B cell (primary cell): ENCODE data around the gene ADRM1. TPM values are rescaled to one million over a fixed set of nuclear protein-coding genes. Genes with fewer than 3 reads are reported as not detected.

Source experiments
- ATAC-seq: fragments of 200-7000 bp; cut with Tn5 transposase; one replicate; pipeline ENCODE4 v1.10.0; 2021; ENCODE audit warnings: low read depth, mild to moderate bottlenecking, moderate number of reproducible peaks, moderate library complexity
- CTCF ChIA-PET: fragments of 350-600 bp; sonication (Branson Sonifier 250); formaldehyde crosslinking; loops from one replicate; lab custom pipeline; 2021; ENCODE audit warnings: antibody characterized with exemption, inconsistent platforms; lab: Charles Lee
- POLR2A ChIA-PET: fragments of 350-600 bp; sonication (Branson Sonifier 250); formaldehyde crosslinking; loops from one replicate; lab custom pipeline; 2021; ENCODE audit warnings: antibody characterized with exemption; lab: Charles Lee
- DNase-seq: peaks from one replicate; pipeline ENCODE4 v3.0.0; 2013
- H2AFZ ChIP-seq: 2 replicates; pipeline ENCODE4 v1.6.1; 2012; ENCODE audit warnings: mild to moderate bottlenecking, low read depth, low read length; ENCODE audit not compliant: insufficient read depth, poor library complexity, severe bottlenecking
- H3K27ac ChIP-seq, 2 donors: 1 replicate in 1 of 2; 2 replicates in 1 of 2; pipeline ENCODE4 v1.5.1; 2012 to 2013; ENCODE audit warnings: low read length in 2 of 2, mild to moderate bottlenecking in 2 of 2, moderate library complexity in 1 of 2
- H3K27me3 ChIP-seq, 4 experiments: fragments of 200-600 bp in 1 of 4; sonication (generic) in 1 of 4; replicated peaks in 1 of 4; 1 replicate in 2 of 4; 2 replicates in 2 of 4; pipeline versions ENCODE4 v1.6.1 to v1.7.0; 2013 to 2016; ENCODE audit warnings: low read length in 3 of 4, mild to moderate bottlenecking in 2 of 4, mixed read lengths in 1 of 4, moderate library complexity in 1 of 4; ENCODE audit not compliant: insufficient read depth in 4 of 4, control insufficient read depth in 3 of 4; ENCODE audit errors: control extremely low read depth in 1 of 4
- H3K36me3 ChIP-seq, 2 experiments: replicated peaks in 1 of 2; 1 replicate in 1 of 2; 2 replicates in 1 of 2; pipeline versions ENCODE4 v1.6.1 to v1.7.1; 2013; ENCODE audit warnings: low read length in 1 of 2; ENCODE audit not compliant: insufficient read depth in 2 of 2, control insufficient read depth in 1 of 2; ENCODE audit errors: control extremely low read depth in 1 of 2, extremely low read depth in 1 of 2
- H3K4me1 ChIP-seq, 2 donors: fragments of 200-600 bp in 1 of 2; sonication (generic) in 1 of 2; 1 replicate in 1 of 2; 2 replicates in 1 of 2; pipeline versions ENCODE4 v1.5.1 to v1.6.1; 2013 to 2017; ENCODE audit warnings: low read length in 2 of 2; ENCODE audit not compliant: control insufficient read depth in 2 of 2, insufficient read depth in 2 of 2
- H3K4me2 ChIP-seq: replicated peaks from 2 replicates; pipeline ENCODE3; 2012; ENCODE audit warnings: mild to moderate bottlenecking, low read depth, low read length; ENCODE audit not compliant: poor library complexity, severe bottlenecking
- H3K4me3 ChIP-seq, 5 experiments: fragments of 200-600 bp in 1 of 5; sonication (generic) in 1 of 5; 1 replicate in 3 of 5; 2 replicates in 2 of 5; pipeline versions ENCODE4 v1.5.1 to v1.7.0; 2011 to 2016; ENCODE audit warnings: low read length in 4 of 5, mild to moderate bottlenecking in 4 of 5, low read depth in 2 of 5, control low read depth in 1 of 5, moderate library complexity in 1 of 5; ENCODE audit not compliant: insufficient read depth in 1 of 5; ENCODE audit errors: control extremely low read depth in 1 of 5, extremely low read depth in 1 of 5
- H3K79me2 ChIP-seq: fragments of 200-600 bp; sonication (generic); one replicate; pipeline ENCODE4 v1.6.0; 2016; ENCODE audit warnings: low read length; ENCODE audit not compliant: control insufficient read depth, insufficient read depth
- H3K9ac ChIP-seq: fragments of 200-600 bp; sonication (generic); 2 replicates; pipeline ENCODE4 v1.6.1; 2017; ENCODE audit warnings: mild to moderate bottlenecking, low read length, moderate library complexity
- H3K9me3 ChIP-seq, 3 donors: one replicate each; pipeline versions ENCODE4 v1.6.1 to v1.7.1; 2013; ENCODE audit warnings: low read length in 2 of 3; ENCODE audit not compliant: control insufficient read depth in 2 of 3, insufficient read depth in 1 of 3; ENCODE audit errors: control extremely low read depth in 1 of 3
- H4K20me1 ChIP-seq: 2 replicates; pipeline ENCODE4 v1.6.0; 2012; ENCODE audit warnings: mild to moderate bottlenecking, low read length; ENCODE audit not compliant: insufficient read depth, control insufficient read depth, poor library complexity, severe bottlenecking
- H3K27ac Mint-ChIP-seq: one replicate; pipeline ENCODE4 v1.8.0; 2021; ENCODE audit warnings: mixed read lengths
- H3K27me3 Mint-ChIP-seq: one replicate; pipeline ENCODE4 v1.8.0; 2021; ENCODE audit warnings: mixed read lengths
- H3K4me1 Mint-ChIP-seq: one replicate; pipeline ENCODE4 v1.8.0; 2021; ENCODE audit warnings: mixed read lengths
- H3K4me3 Mint-ChIP-seq: one replicate; pipeline ENCODE4 v1.8.0; 2021; ENCODE audit warnings: mixed read lengths
- H3K9me3 Mint-ChIP-seq: one replicate; pipeline ENCODE4 v1.8.0; 2022; ENCODE audit warnings: mixed read lengths; ENCODE audit not compliant: insufficient read depth
- EZH2 ChIP-seq: IDR thresholded peaks from 2 replicates; pipeline ENCODE4 v1.6.1; 2012; ENCODE audit warnings: borderline replicate concordance, low read depth, mild to moderate bottlenecking, moderate library complexity, low read length; ENCODE audit not compliant: insufficient read depth, poor library complexity, severe bottlenecking
- whole genome bisulfite sequencing: methylation state at CpG from one replicate; pipeline ENCODE4 v1.1.5; 2013; ENCODE audit warnings: missing lambda C conversion rate; ENCODE audit not compliant: insufficient coverage; 5-methylcytosine and 5-hydroxymethylcytosine counted together
- intact Hi-C: fragments of 100-400 bp; cut with micrococcal nuclease; formaldehyde crosslinking; loops from one replicate; pipeline ENCODE4 v1.10.0; 2022
- polyA plus RNA-seq: library from polyadenylated mRNA; depleted of rRNA; stranded (reverse); fragments of >200 nt; gene quantifications from 2 replicates; pipeline ENCODE4 v1.2.3, GENCODE V29; 2012
- total RNA-seq, 2 donors: library from RNA; stranded (reverse); fragments of 120-200 nt in 1 of 2; gene quantifications; 1 replicate in 1 of 2; 2 replicates in 1 of 2; pipeline versions ENCODE4 v1.2.3 to v1.2.4, GENCODE V29; 2013 to 2022
- TF ChIP-seq, protein P1 (sequence below): fragments of 200-600 bp; IDR thresholded peaks from one replicate; pipeline ENCODE4 v1.8.0; 2022; ENCODE audit warnings: antibody characterized with exemption, mild to moderate bottlenecking

Gene ADRM1
- total and polyA plus RNA-seq, 2 donors (not counting 1 experiment from before 2014, with no cell fraction given) = 73.9 to 87.2 TPM

DNA sequence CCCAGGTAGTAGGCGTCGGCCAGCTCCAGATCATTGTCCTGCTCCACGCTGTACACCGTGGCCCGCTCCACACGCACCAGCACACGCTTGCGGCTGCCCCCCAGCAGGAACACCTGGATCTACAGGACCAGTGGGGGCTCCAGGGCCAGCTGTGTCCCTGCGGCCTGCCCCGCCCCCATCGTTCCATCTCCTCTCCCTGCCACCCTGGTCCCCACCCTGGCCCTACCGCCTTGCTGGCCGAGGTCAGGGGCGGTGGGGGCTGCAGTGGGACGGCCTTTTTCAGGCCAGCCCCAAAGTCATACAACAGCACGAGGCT is 9.8 kb downstream of the ADRM1 start:
- Histone ChIP-seq H2AFZ (no peak overlapping the region), H3K79me2 (no peaks in the 10 kb centered on the region), H3K9me3 (no peaks in the 10 kb centered on the region), H3K9ac (no peak overlapping the region), H4K20me1 (peaks cover 10% of the 10 kb centered on the region), H3K27me3 (no peaks in the 10 kb centered on the region), H3K4me2 (no peak overlapping the region), H3K4me3 (no peak overlapping the region), H3K27ac (no peak overlapping the region), H3K36me3 (peaks cover 0 to 32% of the 10 kb centered on the region in 2 experiments), H3K4me1 (no peaks in the 10 kb centered on the region)
- intact Hi-C loops = no loop called here
- DNase-seq (no peak), ATAC-seq (no peak)
- WGBS = 91% methylated on average over 14 of the region's 16 CpGs
- CTCF ChIA-PET = no interaction called here
- Mint-ChIP-seq H3K9me3 (no peaks in the 10 kb centered on the region), H3K4me1 (no peaks in the 10 kb centered on the region), H3K27ac (no peak overlapping the region), H3K4me3 (no peak overlapping the region), H3K27me3 (no peaks in the 10 kb centered on the region)
- POLR2A ChIA-PET = no interaction called here
- TF ChIP-seq, protein P1, sequence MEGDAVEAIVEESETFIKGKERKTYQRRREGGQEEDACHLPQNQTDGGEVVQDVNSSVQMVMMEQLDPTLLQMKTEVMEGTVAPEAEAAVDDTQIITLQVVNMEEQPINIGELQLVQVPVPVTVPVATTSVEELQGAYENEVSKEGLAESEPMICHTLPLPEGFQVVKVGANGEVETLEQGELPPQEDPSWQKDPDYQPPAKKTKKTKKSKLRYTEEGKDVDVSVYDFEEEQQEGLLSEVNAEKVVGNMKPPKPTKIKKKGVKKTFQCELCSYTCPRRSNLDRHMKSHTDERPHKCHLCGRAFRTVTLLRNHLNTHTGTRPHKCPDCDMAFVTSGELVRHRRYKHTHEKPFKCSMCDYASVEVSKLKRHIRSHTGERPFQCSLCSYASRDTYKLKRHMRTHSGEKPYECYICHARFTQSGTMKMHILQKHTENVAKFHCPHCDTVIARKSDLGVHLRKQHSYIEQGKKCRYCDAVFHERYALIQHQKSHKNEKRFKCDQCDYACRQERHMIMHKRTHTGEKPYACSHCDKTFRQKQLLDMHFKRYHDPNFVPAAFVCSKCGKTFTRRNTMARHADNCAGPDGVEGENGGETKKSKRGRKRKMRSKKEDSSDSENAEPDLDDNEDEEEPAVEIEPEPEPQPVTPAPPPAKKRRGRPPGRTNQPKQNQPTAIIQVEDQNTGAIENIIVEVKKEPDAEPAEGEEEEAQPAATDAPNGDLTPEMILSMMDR = no peak
- TF ChIP-seq EZH2 = no peak

DNA sequence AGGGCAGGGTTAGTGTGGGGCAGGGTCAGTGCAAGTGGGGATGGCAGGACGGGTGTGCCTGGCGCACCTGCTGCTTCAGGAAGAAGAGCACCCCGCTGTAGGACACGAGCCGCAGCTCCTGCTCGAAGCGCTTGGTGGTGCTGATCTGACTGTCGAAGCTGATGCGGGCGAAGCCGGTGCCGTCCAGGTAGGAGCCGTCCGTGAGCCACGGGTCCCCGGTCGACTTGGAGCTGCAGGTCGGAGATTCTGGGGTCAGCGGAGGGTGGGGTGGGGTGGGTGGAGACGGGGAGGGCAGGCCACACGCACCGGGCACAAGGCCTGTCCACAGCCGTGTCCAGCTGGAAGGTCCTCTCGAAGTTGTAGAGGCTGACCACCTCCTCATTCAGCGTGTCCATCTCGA is 10.2 kb downstream of the ADRM1 start:
- WGBS = 92% methylated on average over 24 of the region's 26 CpGs
- Histone ChIP-seq H2AFZ (no peak overlapping the region), H3K27me3 (no peaks in the 10 kb centered on the region), H3K9me3 (no peaks in the 10 kb centered on the region), H3K27ac (no peak overlapping the region), H3K36me3 (peaks cover 0 to 28% of the 10 kb centered on the region in 2 experiments), H3K4me3 (no peak overlapping the region), H4K20me1 (peaks cover 6% of the 10 kb centered on the region), H3K79me2 (no peaks in the 10 kb centered on the region), H3K9ac (no peak overlapping the region), H3K4me1 (no peaks in the 10 kb centered on the region), H3K4me2 (no peak overlapping the region)
- no peak for DNase-seq
- Mint-ChIP-seq H3K4me1 (no peaks in the 10 kb centered on the region), H3K27ac (no peak overlapping the region), H3K4me3 (no peak overlapping the region), H3K27me3 (no peaks in the 10 kb centered on the region), H3K9me3 (no peaks in the 10 kb centered on the region)
- TF ChIP-seq, protein P1 = no peak
- TF ChIP-seq EZH2 = no peak
- no peak for ATAC-seq
- POLR2A ChIA-PET = no interaction called here
- intact Hi-C loops = no loop called here
- CTCF ChIA-PET = no interaction called here
